SK-N-SH (cell line): Measurements from ENCODE around the gene MLLT3.

Source experiments
- EP300 ChIP-seq, 2 experiments: IDR thresholded peaks; 2 replicates each; pipeline versions ENCODE4 v1.4.0 to v1.6.1; 2012; ENCODE audit warnings: borderline replicate concordance in 1 of 2, low read depth in 1 of 2, low read length in 1 of 2
- EZH2phosphoT487 ChIP-seq: fragments of 200-600 bp; sonication (generic); IDR thresholded peaks from 2 replicates; pipeline ENCODE4 v1.6.1; 2017; ENCODE audit warnings: low read depth, mixed run types, mild to moderate bottlenecking, antibody characterized with exemption, moderate library complexity, borderline replicate concordance
- POLR2AphosphoS5 ChIP-seq: IDR thresholded peaks from 2 replicates; pipeline ENCODE4 v1.6.1; 2012; ENCODE audit warnings: low read depth, low read length
- TEAD4 ChIP-seq: IDR thresholded peaks from 2 replicates; pipeline ENCODE4 v1.4.0; 2012; ENCODE audit warnings: mild to moderate bottlenecking, borderline replicate concordance; ENCODE audit not compliant: insufficient read depth
- TF ChIP-seq, protein P1 (sequence below): fragments of 200-600 bp; sonication (generic); IDR thresholded peaks from 2 replicates; pipeline ENCODE4 v1.6.1; 2017; ENCODE audit warnings: antibody characterized with exemption, mild to moderate bottlenecking, moderate library complexity
- TF ChIP-seq, protein P2 (sequence below): fragments of 150-350 bp; IDR thresholded peaks from 2 replicates; pipeline ENCODE4 v1.6.1; 2017; ENCODE audit warnings: antibody characterized with exemption, low read length, low read depth, borderline replicate concordance

DNA sequence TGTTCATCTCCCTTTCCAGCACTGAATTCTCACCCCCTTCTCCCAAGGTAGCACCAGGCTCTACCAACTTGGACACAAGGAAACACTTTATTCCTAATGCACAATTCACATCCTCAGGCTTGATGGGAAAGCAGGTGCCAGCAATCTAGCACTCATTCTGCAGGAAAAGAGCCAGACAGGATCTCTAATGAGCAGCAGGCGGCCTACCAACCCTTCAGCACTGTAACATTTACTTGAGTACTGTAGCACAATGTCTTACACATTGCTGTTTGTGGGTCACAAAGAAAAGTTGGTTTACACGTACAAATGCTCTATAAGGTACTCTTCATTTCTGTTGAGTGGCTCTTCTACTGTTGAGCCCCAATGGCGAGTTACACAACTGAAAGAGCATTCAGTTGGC is 254.4 kb downstream of the MLLT3 start:
- TF ChIP-seq, protein P1, sequence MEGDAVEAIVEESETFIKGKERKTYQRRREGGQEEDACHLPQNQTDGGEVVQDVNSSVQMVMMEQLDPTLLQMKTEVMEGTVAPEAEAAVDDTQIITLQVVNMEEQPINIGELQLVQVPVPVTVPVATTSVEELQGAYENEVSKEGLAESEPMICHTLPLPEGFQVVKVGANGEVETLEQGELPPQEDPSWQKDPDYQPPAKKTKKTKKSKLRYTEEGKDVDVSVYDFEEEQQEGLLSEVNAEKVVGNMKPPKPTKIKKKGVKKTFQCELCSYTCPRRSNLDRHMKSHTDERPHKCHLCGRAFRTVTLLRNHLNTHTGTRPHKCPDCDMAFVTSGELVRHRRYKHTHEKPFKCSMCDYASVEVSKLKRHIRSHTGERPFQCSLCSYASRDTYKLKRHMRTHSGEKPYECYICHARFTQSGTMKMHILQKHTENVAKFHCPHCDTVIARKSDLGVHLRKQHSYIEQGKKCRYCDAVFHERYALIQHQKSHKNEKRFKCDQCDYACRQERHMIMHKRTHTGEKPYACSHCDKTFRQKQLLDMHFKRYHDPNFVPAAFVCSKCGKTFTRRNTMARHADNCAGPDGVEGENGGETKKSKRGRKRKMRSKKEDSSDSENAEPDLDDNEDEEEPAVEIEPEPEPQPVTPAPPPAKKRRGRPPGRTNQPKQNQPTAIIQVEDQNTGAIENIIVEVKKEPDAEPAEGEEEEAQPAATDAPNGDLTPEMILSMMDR = no peak
- TF ChIP-seq EZH2phosphoT487 (no peak), POLR2AphosphoS5 (no peak), TEAD4 (no peak), EP300 (IDR thresholded peaks at IDR 0.05; ENCODE audit: borderline replicate concordance in 1 of 2, low read depth in 1 of 2, low read length in 1 of 2) (no peak)
- TF ChIP-seq, protein P2, sequence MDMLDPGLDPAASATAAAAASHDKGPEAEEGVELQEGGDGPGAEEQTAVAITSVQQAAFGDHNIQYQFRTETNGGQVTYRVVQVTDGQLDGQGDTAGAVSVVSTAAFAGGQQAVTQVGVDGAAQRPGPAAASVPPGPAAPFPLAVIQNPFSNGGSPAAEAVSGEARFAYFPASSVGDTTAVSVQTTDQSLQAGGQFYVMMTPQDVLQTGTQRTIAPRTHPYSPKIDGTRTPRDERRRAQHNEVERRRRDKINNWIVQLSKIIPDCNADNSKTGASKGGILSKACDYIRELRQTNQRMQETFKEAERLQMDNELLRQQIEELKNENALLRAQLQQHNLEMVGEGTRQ = no peak
